ENCODE data around the gene ZNF385B. TPM values are rescaled to one million over a fixed set of nuclear protein-coding genes. Genes with fewer than 3 reads are reported as not detected.

ZNF385B gene
- total and polyA plus RNA-seq, 5 donors from 2014 or later = not detected

- Histone ChIP-seq H3K27ac (ENCODE audit: insufficient read depth, low read length, poor library complexity, severe bottlenecking) (no peak overlapping the region), H3K4me3 (ENCODE audit: low read depth, low read length) (no peak overlapping the region), H3K36me3 (ENCODE audit: control insufficient read depth, insufficient read depth, low read length) (no peaks in the 10 kb centered on the region), H3K27me3 (ENCODE audit: control insufficient read depth, insufficient read depth, low read length) (no peaks in the 10 kb centered on the region), H3K4me1 (ENCODE audit: control insufficient read depth, insufficient read depth, low read length, poor library complexity, severe bottlenecking) (no peaks in the 10 kb centered on the region), H3K9me3 (ENCODE audit: control insufficient read depth in 2 of 2, low read length in 2 of 2) (no peaks in the 10 kb centered on the region)
- no peaks in the 10 kb centered on the region for H3K36me3 Mint-ChIP-seq
- no peak overlapping the region for H3K27ac Mint-ChIP-seq
- H3K9me3 Mint-ChIP-seq = peaks cover 0 to 4% (median 0%) of the 10 kb centered on the region in 7 donors
- H3K4me1 Mint-ChIP-seq = no peaks in the 10 kb centered on the region
- DNase-seq (no peak), ATAC-seq (ENCODE audit: low read depth in 2 of 2) (no peak)
- H3K4me3 Mint-ChIP-seq = no peak overlapping the region
- no peaks in the 10 kb centered on the region for H3K27me3 Mint-ChIP-seq
Observed at GRCh38 chr2:179652296-179652695, 209.1 kb downstream of the ZNF385B start.

GRCh38 chr2:179650420-179650819 is 211.0 kb downstream of the ZNF385B start:
- H3K27me3 Mint-ChIP-seq = no peaks in the 10 kb centered on the region
- H3K36me3 Mint-ChIP-seq = no peaks in the 10 kb centered on the region
- Histone ChIP-seq H3K4me1 (ENCODE audit: control insufficient read depth, insufficient read depth, low read length, poor library complexity, severe bottlenecking) (no peaks in the 10 kb centered on the region), H3K4me3 (ENCODE audit: low read depth, low read length) (no peak overlapping the region), H3K27me3 (ENCODE audit: control insufficient read depth, insufficient read depth, low read length) (no peaks in the 10 kb centered on the region), H3K27ac (ENCODE audit: insufficient read depth, low read length, poor library complexity, severe bottlenecking) (no peak overlapping the region), H3K36me3 (ENCODE audit: control insufficient read depth, insufficient read depth, low read length) (no peaks in the 10 kb centered on the region), H3K9me3 (ENCODE audit: control insufficient read depth in 2 of 2, low read length in 2 of 2) (no peaks in the 10 kb centered on the region)
- no peak for DNase-seq
- H3K9me3 Mint-ChIP-seq = peaks cover 0 to 2% (median 0%) of the 10 kb centered on the region in 7 donors
- ATAC-seq (ENCODE audit: low read depth in 2 of 2) = no peak
- H3K27ac Mint-ChIP-seq = no peak overlapping the region
- no peaks in the 10 kb centered on the region for H3K4me1 Mint-ChIP-seq
- H3K4me3 Mint-ChIP-seq = no peak overlapping the region

GRCh38 chr2:179646862-179647587 is 214.4 kb downstream of the ZNF385B start:
- Mint-ChIP-seq H3K9me3 (no peaks in the 10 kb centered on the region), H3K36me3 (no peaks in the 10 kb centered on the region), H3K4me1 (no peaks in the 10 kb centered on the region), H3K27me3 (no peaks in the 10 kb centered on the region), H3K27ac (no peak overlapping the region), H3K4me3 (no peak overlapping the region)
- no peaks in the 10 kb centered on the region for H3K9me3 ChIP-seq (ENCODE audit: control insufficient read depth in 2 of 2, low read length in 2 of 2)
- no peaks in the 10 kb centered on the region for H3K4me1 ChIP-seq (ENCODE audit: control insufficient read depth, insufficient read depth, low read length, poor library complexity, severe bottlenecking)
- ATAC-seq (ENCODE audit: low read depth in 2 of 2) (no peak), DNase-seq (no peak)
- no peak overlapping the region for H3K4me3 ChIP-seq (ENCODE audit: low read depth, low read length)
- H3K36me3 ChIP-seq (ENCODE audit: control insufficient read depth, insufficient read depth, low read length) = no peaks in the 10 kb centered on the region
- H3K27me3 ChIP-seq (ENCODE audit: control insufficient read depth, insufficient read depth, low read length) = no peaks in the 10 kb centered on the region
- H3K27ac ChIP-seq (ENCODE audit: insufficient read depth, low read length, poor library complexity, severe bottlenecking) = no peak overlapping the region

GRCh38 chr2:179646173-179646769 is 215.1 kb downstream of the ZNF385B start:
- no peak overlapping the region for H3K27ac ChIP-seq (ENCODE audit: insufficient read depth, low read length, poor library complexity, severe bottlenecking)
- H3K27me3 Mint-ChIP-seq = no peaks in the 10 kb centered on the region
- ATAC-seq (ENCODE audit: low read depth in 2 of 2) = no peak
- no peaks in the 10 kb centered on the region for H3K9me3 ChIP-seq (ENCODE audit: control insufficient read depth in 2 of 2, low read length in 2 of 2)
- H3K27me3 ChIP-seq (ENCODE audit: control insufficient read depth, insufficient read depth, low read length) = no peaks in the 10 kb centered on the region
- no peaks in the 10 kb centered on the region for H3K36me3 Mint-ChIP-seq
- no peak for DNase-seq
- H3K4me3 Mint-ChIP-seq = no peak overlapping the region
- no peak overlapping the region for H3K27ac Mint-ChIP-seq
- H3K9me3 Mint-ChIP-seq = no peaks in the 10 kb centered on the region
- H3K36me3 ChIP-seq (ENCODE audit: control insufficient read depth, insufficient read depth, low read length) = no peaks in the 10 kb centered on the region
- no peaks in the 10 kb centered on the region for H3K4me1 Mint-ChIP-seq
- no peaks in the 10 kb centered on the region for H3K4me1 ChIP-seq (ENCODE audit: control insufficient read depth, insufficient read depth, low read length, poor library complexity, severe bottlenecking)
- no peak overlapping the region for H3K4me3 ChIP-seq (ENCODE audit: low read depth, low read length)

- no peaks in the 10 kb centered on the region for H3K4me1 ChIP-seq (ENCODE audit: control insufficient read depth, insufficient read depth, low read length, poor library complexity, severe bottlenecking)
- Mint-ChIP-seq H3K4me1 (no peaks in the 10 kb centered on the region), H3K27me3 (no peaks in the 10 kb centered on the region), H3K36me3 (no peaks in the 10 kb centered on the region), H3K4me3 (no peak overlapping the region), H3K27ac (no peak overlapping the region), H3K9me3 (no peaks in the 10 kb centered on the region)
- H3K27me3 ChIP-seq (ENCODE audit: control insufficient read depth, insufficient read depth, low read length) = no peaks in the 10 kb centered on the region
- H3K4me3 ChIP-seq (ENCODE audit: low read depth, low read length) = no peak overlapping the region
- H3K9me3 ChIP-seq (ENCODE audit: control insufficient read depth in 2 of 2, low read length in 2 of 2) = no peaks in the 10 kb centered on the region
- DNase-seq (no peak), ATAC-seq (ENCODE audit: low read depth in 2 of 2) (no peak)
- no peak overlapping the region for H3K27ac ChIP-seq (ENCODE audit: insufficient read depth, low read length, poor library complexity, severe bottlenecking)
- H3K36me3 ChIP-seq (ENCODE audit: control insufficient read depth, insufficient read depth, low read length) = no peaks in the 10 kb centered on the region
Observed at GRCh38 chr2:179645047-179645446, 216.4 kb downstream of the ZNF385B start.

GRCh38 chr2:179642462-179642861 is 218.9 kb downstream of the ZNF385B start:
- Mint-ChIP-seq H3K9me3 (peaks cover 0 to 3% (median 0%) of the 10 kb centered on the region in 7 donors), H3K4me3 (no peak overlapping the region), H3K27ac (no peak overlapping the region), H3K27me3 (no peaks in the 10 kb centered on the region), H3K4me1 (no peaks in the 10 kb centered on the region), H3K36me3 (no peaks in the 10 kb centered on the region)
- H3K27me3 ChIP-seq (ENCODE audit: control insufficient read depth, insufficient read depth, low read length) = no peaks in the 10 kb centered on the region
- H3K4me1 ChIP-seq (ENCODE audit: control insufficient read depth, insufficient read depth, low read length, poor library complexity, severe bottlenecking) = no peaks in the 10 kb centered on the region
- ATAC-seq (ENCODE audit: low read depth in 2 of 2) = no peak
- H3K27ac ChIP-seq (ENCODE audit: insufficient read depth, low read length, poor library complexity, severe bottlenecking) = no peak overlapping the region
- H3K9me3 ChIP-seq (ENCODE audit: control insufficient read depth in 2 of 2, low read length in 2 of 2) = no peaks in the 10 kb centered on the region
- H3K4me3 ChIP-seq (ENCODE audit: low read depth, low read length) = no peak overlapping the region
- no peaks in the 10 kb centered on the region for H3K36me3 ChIP-seq (ENCODE audit: control insufficient read depth, insufficient read depth, low read length)
- no peak for DNase-seq

GRCh38 chr2:179636995-179637394 is 224.4 kb downstream of the ZNF385B start:
- no peaks in the 10 kb centered on the region for H3K36me3 ChIP-seq (ENCODE audit: control insufficient read depth, insufficient read depth, low read length)
- H3K27me3 ChIP-seq (ENCODE audit: control insufficient read depth, insufficient read depth, low read length) = no peaks in the 10 kb centered on the region
- no peak overlapping the region for H3K4me3 ChIP-seq (ENCODE audit: low read depth, low read length)
- no peak overlapping the region for H3K27ac Mint-ChIP-seq
- H3K27me3 Mint-ChIP-seq = no peaks in the 10 kb centered on the region
- H3K27ac ChIP-seq (ENCODE audit: insufficient read depth, low read length, poor library complexity, severe bottlenecking) = no peak overlapping the region
- no peaks in the 10 kb centered on the region for H3K9me3 ChIP-seq (ENCODE audit: control insufficient read depth in 2 of 2, low read length in 2 of 2)
- no peaks in the 10 kb centered on the region for H3K36me3 Mint-ChIP-seq
- DNase-seq = no peak
- H3K4me3 Mint-ChIP-seq = no peak overlapping the region
- no peaks in the 10 kb centered on the region for H3K4me1 ChIP-seq (ENCODE audit: control insufficient read depth, insufficient read depth, low read length, poor library complexity, severe bottlenecking)
- peaks cover 0 to 8% (median 0%) of the 10 kb centered on the region in 7 donors for H3K9me3 Mint-ChIP-seq
- ATAC-seq (ENCODE audit: low read depth in 2 of 2) = no peak
- H3K4me1 Mint-ChIP-seq = no peaks in the 10 kb centered on the region
